ENCODE data around the gene LLGL2.
"Not testable (repeated sequence)": the region's sequence is repeated elsewhere in the genome, so short reads cannot be mapped to it uniquely, and the experiment has no call there.

The LLGL2 gene

GRCh38 chr17:75592348-75593020, 67.0 kb downstream of the LLGL2 start:
- DNase-seq (ENCODE audit: low read depth in 2 of 2), result no peak
- TF ChIP-seq CTCF (IDR thresholded peaks at IDR 0.05; ENCODE audit: low read depth, low read length), result no peak
- no peak overlapping the region for H3K4me3 ChIP-seq (replicated peaks in 1 of 2; ENCODE audit: low read depth in 2 of 2, low read length in 2 of 2)

GRCh38 chr17:75593430-75593829, 67.9 kb downstream of the LLGL2 start:
- DNase-seq (ENCODE audit: low read depth in 2 of 2); H3K4me3 ChIP-seq (replicated peaks in 1 of 2; ENCODE audit: low read depth in 2 of 2, low read length in 2 of 2): not testable (repeated sequence)

- DNase-seq (ENCODE audit: low read depth in 2 of 2), result no peak
- no peak for TF ChIP-seq CTCF (IDR thresholded peaks at IDR 0.05; ENCODE audit: low read depth, low read length)
- no peak overlapping the region for H3K4me3 ChIP-seq (replicated peaks in 1 of 2; ENCODE audit: low read depth in 2 of 2, low read length in 2 of 2)
Measured at GRCh38 chr17:75594499-75595283, 69.2 kb downstream of the LLGL2 start.

- TF ChIP-seq CTCF (IDR thresholded peaks at IDR 0.05; ENCODE audit: low read depth, low read length), result no peak
- no peak overlapping the region for H3K4me3 ChIP-seq (replicated peaks in 1 of 2; ENCODE audit: low read depth in 2 of 2, low read length in 2 of 2)
- DNase-seq (ENCODE audit: low read depth in 2 of 2), result no peak
Measured at GRCh38 chr17:75595284-75595919, 69.9 kb downstream of the LLGL2 start.

- DNase-seq (ENCODE audit: low read depth in 2 of 2), result no peak
- no peak for TF ChIP-seq CTCF (IDR thresholded peaks at IDR 0.05; ENCODE audit: low read depth, low read length)
- H3K4me3 ChIP-seq (replicated peaks in 1 of 2; ENCODE audit: low read depth in 2 of 2, low read length in 2 of 2), result no peak overlapping the region
Measured at GRCh38 chr17:75595920-75596313, 70.4 kb downstream of the LLGL2 start.

- no peak overlapping the region for H3K4me3 ChIP-seq (replicated peaks in 1 of 2; ENCODE audit: low read depth in 2 of 2, low read length in 2 of 2)
- TF ChIP-seq CTCF (IDR thresholded peaks at IDR 0.05; ENCODE audit: low read depth, low read length), result no peak
- no peak for DNase-seq (ENCODE audit: low read depth in 2 of 2)
Measured at GRCh38 chr17:75596320-75597087, 71.0 kb downstream of the LLGL2 start.

All from cardiac fibroblast (primary cell).